Activated CD4-positive, CD25-positive, alpha-beta regulatory T cell treated with anti-CD3 and anti-CD28 coated beads, Interleukin-2, amount 50 U/mL, for 24 hours (primary cell): Measurements from ENCODE around the gene RARA.

Experiments
- ATAC-seq, 2 donors: fragments of 150-1000 bp; cut with Tn5 transposase; one replicate each; pipeline ENCODE4 v1.10.0; 2021; ENCODE audit warnings: mild to moderate bottlenecking in 1 of 2, moderate library complexity in 1 of 2

RARA gene

DNA sequence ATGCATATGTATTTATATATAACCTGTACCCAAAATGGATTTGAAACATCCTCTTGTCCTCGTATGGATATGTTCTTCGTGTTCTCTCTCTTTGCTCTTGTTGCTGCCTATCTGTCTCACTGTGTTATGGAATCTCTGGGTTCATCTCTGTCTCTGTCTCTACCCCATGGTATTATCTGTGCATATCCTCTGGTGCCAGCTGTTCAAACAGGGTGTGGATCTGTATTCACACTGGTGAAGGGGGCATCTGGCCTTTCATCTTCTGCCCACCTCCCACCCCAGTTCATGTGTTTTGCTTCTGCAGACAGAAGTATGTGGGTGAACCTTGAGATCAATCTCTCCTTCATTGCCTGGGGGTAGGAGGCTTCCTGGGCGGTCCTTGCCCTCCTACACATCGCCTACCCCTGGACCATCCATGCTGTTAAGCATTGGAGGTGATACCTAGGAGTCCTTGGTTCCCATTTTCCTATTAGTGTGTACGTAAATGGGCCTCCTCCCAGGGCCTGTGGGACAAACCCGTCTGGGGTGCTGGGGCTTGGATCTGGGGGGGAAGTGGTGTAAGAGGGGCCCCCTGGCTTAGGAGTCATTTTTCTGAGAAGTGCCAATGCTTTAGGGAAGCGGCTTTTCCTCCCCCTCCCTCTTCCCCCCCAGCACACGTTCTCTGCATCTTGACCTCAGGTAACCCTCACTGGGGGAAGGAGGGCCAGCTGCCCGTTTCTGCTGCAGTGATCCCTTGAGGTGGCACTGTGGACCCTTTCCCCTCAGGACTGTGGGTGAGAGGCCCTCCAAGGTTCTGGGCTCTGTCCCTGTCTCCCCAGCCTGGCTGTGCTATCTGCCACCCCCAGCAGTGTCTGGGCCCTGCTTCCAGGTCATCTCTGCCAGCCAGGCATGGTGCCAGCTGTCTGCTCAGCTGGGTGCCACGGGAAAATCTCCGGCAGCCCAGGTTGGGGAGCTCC lies 21.1 kb downstream of the RARA start:
- ATAC-seq: no peak

DNA sequence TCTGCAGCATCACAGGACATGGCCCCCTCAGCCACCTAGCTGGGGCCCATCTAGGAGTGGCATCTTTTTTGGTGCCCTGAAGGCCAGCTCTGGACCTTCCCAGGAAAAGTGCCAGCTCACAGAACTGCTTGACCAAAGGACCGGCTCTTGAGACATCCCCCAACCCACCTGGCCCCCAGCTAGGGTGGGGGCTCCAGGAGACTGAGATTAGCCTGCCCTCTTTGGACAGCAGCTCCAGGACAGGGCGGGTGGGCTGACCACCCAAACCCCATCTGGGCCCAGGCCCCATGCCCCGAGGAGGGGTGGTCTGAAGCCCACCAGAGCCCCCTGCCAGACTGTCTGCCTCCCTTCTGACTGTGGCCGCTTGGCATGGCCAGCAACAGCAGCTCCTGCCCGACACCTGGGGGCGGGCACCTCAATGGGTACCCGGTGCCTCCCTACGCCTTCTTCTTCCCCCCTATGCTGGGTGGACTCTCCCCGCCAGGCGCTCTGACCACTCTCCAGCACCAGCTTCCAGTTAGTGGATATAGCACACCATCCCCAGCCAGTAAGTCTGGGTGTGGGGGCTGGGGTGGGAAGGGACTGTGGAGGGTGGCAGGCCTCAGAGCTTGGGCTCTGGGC lies 22.0 kb downstream of the RARA start:
- ATAC-seq: no peak

DNA sequence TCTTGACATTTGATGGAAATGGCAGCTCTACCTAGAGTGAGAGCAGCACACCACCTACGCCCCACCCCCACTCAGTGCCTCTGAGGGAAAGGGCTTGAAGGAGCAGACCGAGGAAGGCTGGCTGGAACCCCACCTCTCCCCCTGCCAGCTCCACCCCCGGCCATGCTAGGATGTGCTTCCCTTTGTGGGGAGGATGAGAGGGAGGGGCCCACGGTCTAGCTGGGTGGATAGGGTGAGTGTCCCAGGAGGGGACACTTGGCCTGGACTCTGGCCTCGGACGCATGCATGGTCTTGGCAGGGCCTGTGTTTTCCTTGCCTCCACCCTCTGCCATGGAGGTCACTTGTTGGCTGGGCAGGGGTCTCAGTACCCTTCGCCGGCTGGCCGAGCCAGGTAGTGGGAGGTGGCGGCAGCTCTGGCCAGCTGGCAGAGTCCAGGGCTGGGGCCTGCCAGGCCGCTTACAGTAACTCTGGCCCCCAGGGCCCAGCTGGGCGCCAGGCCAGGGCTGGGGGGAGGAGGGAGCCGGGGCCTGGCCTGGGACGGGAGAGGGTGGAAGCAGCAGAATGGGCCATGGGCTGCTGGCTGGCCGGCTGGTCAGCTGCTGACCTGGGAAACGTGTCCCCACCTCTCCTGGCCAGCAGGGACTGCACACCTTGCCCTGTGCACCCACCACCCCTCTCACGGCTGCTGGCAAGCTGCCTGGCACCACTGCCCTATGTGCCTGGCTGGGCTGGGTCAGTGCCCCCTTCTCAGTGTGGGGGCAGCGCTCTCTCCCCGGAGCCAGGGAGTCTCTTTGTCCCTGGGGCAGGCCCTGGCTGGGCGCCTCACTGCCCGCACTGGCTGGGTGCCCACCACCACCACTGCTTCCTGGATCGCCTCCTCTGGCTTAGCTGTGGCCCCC lies 23.0 kb downstream of the RARA start:
- ATAC-seq: no peak

DNA sequence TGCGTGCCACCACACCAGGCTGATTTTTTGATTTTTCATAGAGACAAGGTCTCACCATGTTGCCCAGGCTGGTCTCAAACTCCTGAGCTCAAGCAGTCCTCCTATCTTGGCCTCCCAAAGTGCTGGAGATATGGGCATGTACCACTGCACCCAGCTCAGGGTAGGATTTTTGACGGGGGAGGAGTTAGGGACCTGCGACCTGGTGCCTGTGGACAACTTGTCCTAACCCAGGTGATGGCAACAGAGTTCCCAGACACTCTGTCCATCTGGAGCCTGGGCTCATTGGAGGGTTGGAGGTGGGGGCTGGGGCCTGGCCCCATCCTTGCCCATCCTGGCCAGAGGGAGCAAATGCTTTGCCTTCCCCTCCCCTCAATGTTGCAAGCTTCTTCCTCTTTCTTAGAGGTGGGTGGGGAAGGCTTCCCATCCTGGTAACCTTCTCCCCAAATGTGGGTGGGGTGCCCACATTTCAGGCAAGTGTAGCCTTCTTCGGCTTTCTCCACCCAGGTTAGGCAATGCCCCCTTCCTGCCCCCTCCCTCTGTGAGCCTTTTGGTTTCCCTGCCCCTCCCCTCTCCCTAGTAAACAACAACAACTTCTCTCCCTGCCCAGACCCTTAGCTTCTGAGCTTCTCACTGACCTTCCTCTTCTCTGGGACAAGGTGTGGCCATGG lies 24.9 kb downstream of the RARA start:
- ATAC-seq: no peak

DNA sequence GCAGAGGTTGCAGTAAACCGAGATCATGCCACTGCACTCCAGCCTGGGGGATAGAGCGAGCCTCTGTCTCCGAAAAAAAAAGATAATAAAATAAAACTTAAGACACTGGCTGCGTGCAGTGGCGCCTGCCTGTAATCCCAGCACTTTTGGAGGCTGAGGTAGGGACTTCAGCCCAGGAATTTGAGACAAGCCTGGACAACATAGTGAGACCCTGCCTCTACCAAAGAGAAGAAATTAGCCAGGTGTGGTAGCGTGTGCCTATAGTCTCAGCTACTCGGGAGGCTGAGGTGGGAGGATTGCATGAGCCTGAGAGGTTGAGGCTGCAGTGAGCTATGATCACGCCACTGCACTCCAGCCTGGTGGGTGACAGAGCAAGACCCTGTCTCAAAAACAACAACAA lies 26.6 kb downstream of the RARA start:
- no peak for ATAC-seq

DNA sequence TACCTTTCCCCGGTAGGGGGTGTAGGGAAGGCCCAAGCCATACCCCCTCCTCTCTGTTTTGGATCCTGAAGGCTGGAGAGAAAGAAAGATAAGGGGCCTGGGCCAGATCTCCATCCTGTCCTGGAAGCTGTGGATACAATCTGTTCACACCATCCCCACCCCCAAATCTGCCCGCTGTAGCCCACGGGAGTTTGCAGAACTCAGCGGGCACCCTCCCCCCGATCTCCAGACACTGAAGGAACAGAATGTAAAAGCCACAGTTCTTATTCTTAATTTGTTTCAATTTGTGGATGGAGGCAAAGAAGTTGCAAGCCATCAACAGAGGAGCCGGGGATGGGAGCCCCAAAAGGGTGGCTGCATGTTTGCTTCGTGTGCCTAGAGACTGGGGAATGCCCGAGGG lies 28.4 kb downstream of the RARA start:
- ATAC-seq: no peak

DNA sequence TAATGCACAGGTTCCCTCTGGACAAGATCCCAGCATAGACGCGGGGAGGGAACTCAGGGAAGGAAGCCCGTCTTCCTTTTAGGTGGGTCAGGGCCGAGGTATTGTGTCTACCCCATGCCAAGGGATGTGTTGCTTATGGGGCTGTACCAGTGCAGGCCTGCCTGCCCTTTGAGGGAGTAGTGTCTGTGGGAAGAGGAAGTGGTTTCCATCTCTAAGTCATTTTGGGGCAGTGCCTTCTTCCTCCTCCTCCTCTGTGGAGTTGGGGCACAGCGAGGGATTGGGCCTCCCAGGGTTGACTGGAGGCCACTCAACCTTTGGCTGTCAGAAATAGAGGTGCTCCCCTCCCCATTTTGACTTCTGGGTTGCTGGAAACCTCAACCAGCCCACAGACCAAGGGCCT lies 29.1 kb downstream of the RARA start:
- ATAC-seq: no peak

DNA sequence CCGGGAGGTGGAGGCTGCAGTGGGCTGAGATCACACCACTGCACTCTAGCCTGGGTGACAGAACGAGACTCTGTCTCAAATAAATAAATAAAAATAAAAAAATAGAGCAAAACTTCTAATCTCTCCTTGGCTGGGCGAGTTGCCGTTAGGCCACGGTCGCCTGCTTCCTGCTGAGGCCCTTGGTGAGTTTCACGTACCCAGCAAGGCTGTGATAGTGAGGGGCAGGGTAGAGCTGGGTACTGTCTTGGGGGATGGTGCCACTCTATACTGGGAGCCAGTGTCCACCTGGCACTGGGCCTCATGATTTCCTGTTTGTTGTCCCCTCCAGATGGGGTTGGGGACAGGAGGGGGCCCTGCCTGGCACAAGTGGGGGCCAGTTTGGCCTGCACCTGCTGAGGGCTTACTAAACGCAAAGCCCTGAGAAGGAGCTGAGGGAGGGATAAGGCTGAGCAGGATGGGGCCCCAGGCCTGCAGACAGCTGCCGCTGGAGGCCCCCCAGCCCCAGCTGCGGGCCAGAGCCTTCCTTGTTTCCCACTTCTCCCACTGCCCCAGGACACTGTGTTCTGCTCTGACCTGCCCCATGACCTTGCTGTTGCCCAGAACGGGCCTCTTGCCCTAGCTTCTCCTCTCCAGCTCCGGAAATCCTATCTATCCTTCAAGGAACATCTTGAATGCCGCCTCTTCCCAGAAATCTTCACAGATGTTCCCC lies 30.1 kb downstream of the RARA start:
- ATAC-seq: no peak

DNA sequence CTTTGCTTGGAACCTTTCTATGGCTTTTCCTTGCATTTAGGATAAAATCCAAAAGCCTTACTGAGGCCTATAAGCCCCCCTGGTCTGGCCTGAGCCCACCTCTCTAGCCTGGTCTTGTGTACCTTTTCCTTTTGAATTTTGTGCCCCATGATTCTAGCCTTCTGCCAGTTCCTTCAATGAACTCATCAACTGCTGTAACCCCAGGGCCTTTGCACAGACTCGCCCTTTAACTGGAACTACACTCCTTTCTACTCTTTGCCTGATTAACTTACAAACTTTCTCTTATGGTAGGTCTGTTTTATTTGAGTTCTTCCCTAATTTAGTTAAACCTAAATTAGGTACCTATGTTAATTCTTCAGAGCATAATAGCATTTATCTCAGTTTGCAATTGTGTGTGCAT lies 31.3 kb downstream of the RARA start:
- ATAC-seq: no peak

DNA sequence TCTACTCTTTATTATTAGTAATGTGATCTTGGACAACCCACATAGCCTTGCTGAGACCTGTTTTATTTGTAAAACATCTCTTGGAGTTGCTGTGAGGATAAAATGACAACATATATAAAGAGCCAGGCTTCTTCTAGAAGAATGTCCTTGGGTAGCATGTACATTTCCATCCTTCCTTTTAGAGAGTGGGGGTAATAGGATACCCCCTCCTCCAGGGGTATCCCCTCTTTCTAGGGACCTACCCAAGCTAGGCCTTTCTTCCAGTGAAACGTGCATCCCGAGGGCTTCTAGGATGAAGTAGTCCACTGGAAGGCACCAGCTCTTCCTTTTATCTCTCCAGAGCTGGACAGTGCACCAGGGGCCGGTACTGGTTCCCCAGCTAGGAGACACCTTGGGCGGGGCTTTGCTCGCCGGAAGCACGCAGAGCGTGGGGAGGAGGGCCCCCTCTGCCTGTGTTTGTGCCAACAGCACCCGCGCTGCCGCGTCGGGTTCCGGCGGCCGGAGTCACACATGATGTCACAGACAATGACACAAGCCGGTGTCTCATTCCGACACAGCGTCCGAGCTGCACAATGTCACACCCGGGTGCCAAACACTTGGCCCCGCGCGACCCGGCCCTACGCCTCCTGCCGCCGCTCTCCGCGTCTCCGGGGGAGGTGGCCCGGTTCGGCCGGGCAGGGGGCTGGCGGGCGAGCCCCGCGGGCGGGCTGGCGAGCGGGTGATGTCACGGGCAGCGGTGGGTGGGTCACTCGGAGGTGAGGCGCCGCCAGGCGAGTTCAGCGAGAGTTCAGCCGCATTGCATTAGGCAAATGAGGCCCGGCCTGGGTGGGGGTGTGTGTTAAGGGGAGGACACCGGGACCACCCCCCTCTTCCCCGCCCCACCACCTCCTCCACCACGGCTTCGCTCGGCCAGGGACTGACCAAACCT lies 32.2 kb downstream of the RARA start:
- ATAC-seq: peak; percentile 89 to 92

DNA sequence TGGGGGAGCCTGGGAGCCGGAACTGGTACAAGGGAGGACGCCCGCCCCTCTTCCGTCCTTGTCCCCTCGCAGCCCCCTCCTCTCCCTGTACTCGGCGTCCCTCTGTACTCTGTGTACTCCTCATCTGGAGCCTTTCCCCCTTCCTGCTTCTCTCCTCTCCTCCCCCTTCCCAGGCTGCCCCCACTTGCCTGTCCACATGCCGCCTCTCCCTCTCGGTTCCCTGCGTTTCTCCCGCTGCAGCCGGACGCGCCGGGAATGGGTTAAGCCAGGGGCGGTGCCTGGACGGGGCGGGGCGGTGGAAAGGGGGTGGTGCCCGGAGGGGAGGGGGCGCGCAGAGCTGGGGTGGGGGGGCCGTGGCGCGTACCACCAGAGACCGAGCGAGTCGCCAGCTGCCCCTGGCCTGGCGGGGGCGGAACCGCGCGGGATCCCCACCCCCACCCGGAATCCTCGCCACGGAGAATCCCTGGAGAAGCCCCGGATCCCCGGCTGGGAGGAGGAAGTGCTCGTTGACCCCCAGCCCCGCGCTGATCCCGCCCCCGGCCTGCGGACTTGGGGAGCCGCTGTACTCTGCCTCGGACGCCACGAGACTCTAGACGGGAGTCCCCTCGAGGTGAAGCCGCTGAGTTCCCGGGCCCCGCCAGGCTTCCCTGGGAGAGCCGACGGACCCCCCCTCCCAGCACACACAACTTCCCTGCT lies 33.0 kb downstream of the RARA start:
- ATAC-seq: no peak

DNA sequence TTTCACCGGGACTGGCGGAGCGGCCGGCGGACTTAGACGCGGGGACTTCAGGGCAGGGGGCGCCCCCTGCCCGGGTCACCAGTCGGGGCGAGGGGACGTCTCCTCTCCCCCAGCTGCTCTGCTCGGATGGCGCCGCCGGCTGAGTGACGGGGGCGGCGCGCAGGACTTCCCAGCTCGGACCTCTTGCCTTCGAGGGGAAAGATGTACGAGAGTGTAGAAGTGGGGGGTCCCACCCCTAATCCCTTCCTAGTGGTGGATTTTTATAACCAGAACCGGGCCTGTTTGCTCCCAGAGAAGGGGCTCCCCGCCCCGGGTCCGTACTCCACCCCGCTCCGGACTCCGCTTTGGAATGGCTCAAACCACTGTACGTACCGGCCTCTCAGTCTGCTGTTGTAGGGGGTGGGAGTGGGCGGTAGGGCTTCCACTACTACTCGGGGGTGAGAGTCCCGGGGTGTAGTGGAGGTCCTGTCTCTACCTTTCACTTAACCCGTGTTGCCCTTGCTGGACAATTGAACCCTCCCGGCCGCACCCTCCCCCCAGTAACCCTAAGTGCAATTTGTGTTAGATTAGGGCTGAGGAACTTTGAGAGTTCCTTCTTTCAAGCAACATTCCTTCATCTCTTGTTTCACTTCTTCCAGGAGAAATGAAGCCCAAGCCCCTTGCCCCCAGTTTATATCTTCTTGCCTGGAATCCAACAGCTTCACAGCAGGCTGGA lies 33.7 kb downstream of the RARA start:
- ATAC-seq: no peak

DNA sequence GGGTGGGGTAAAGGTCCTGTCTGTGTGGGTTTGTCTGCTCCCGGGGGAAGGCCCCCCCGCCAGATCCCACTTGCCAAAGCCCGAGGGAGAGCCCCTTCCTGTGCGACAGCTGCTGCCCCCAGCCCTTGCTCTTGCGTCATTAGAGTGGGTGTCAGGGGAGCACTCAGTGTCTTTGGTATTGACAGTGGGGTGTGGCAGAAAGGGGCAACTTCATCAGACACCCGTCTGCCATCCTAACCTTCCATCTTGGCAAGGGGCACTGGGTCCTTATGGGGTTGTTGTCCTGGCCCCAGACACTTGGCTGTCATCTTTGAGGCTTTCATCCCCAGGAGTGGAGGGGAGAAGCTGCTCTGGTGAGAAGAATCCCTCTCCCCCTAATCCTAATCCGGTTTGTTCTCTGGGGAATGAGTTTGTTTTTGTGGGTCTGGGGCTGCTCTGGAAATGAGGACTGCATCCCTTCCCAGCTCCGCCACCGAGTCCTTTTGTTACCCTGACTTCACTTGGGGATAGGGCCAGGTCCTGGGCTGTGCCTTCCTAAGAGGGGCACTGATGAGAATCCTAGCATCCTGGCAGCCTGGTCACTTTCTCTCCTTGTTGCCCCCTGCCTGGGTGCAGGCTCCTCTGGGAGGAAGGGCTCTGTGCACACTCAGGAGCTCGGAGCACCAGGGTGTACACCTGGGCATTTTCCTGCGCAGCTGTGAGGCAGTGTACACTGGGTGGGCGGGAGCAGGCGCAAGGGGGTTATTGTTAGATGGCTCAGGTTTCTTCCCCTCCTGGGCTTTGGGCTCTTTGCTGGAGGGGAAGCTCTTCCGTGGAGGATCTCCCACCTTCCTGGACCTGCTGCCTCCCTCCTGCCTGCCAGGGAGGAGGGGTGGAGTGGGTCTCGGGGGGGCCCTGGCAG lies 34.5 kb downstream of the RARA start:
- ATAC-seq: no peak

DNA sequence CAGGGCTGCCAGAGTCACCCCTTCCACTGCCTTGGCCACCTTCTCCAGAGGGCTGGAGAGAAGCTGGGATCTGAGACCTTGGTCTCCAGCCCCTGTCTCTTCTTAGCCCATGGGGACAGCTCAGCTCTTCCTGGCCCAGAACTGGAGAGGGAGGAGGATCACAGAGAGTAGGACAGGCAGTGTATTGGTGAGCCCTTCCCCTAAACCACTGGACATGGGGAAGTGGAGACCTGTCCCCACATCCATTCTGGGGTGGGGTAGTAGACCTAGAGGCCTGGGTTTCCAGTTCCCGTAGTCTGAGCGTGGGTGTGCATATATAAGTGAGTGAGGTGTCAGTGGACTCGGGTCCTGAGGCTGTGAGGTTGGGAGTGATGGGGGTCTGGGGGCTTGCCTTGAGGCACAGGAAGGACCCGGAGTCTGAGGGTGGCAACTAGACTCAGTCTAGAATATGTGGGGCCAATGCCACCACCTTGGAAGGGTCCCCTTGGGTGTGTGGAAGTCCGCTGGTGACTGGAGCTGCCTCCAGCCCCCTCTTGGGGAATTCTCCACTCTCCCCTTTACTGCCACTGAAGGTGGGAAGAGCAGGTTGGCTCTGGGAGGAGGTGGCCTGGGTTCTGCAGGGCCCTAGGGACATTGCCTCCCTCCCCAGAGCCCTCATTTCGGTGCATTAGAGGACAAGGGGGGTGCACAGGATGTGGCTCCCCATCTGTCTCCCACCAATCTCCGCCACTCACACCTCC lies 35.6 kb downstream of the RARA start:
- no peak for ATAC-seq

DNA sequence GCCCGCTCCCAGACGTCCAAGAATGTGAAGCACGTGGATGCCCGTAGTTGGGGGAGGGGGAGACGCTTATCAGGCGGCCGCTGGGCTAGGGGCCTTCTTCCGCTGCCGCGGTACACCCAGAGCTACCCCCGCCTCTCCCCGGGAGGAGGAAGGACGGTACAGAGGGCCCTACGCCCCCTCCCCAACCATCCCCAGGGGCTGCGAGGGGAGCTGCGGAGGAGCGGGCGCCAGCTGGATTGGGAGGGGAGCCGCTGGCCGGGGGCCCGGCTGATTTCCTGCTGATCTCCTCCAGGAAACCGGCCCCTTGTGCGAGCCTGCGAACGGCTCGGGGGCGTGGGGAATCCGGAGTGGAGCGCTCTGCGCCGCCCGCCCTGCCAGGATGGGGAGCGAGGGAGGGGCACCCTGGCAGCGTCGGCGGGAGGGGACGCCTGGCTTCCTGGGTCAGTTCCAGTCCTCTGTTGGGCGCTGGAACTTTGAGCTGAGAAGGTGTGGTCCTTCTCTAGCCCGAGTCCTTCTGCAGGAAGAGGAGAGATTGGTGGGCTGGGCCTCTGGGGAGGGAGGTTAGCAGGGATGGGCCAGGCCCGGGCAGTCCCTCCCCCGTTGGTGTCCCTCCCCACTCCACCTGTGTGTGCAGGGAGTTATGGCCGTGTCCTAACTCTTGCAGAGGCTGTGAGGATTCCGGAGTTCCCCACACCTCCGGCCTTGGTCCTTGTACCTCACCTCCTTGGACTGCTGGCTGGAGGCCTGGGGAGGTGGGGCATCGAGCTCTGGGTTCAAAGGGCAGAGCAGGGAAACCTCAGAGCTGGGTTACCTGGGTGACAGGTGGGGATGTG lies 36.4 kb downstream of the RARA start:
- ATAC-seq: no peak

DNA sequence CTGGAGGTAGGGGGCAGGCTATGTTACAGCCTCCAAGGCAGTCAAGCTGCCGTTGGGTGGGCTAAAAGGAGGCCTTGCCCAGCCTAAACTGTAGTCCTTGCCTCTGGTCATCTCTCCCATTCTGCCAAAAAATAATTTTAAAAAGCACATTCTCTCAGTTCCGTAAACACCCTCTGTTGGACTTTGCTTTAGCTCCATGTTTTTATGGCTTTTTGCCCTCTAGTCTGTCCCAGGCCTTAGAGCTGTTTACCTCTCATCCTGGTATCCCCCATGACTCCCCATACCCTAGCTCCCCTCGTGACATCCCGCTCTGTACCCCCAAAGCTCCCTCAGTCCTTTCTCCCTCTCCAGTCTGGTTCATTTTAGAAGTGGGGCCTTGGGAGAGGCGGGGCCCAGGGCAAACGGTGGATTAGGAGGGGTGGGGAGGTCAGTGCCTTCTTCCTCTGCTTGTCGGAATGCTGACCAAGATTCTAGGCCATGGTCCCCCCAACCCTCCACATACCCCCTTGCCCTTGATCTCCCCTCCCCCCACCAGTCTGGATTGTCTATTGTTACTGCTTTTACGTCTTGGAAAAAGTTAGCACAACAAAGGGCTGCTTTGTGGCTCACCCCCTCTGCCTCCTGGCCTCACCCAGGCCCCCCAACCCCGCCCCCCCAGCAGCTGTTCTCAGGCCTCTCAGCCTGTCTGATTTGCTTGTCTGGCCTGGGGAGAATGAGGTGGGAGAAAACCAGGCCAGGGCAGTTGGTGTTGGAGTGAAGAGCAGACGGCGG lies 37.2 kb downstream of the RARA start:
- ATAC-seq: no peak
